IPS-18a (cell line): Measurements from ENCODE around the gene RALGPS2.
"Not testable (repeated sequence)": the region's sequence is repeated elsewhere in the genome, so short reads cannot be mapped to it uniquely, and the experiment has no call there.

Experiments used
- H3K27ac ChIP-seq: one replicate; pipeline ENCODE4 v1.5.1; 2013; ENCODE audit warnings: low read length
- H3K27me3 ChIP-seq: one replicate; pipeline ENCODE4 v1.6.1; 2013; ENCODE audit warnings: mild to moderate bottlenecking, low read length; ENCODE audit not compliant: control insufficient read depth, insufficient read depth
- H3K36me3 ChIP-seq: one replicate; pipeline ENCODE4 v1.6.1; 2013; ENCODE audit warnings: low read depth, low read length; ENCODE audit not compliant: control insufficient read depth
- H3K4me1 ChIP-seq: one replicate; pipeline ENCODE4 v1.6.1; 2013; ENCODE audit warnings: low read depth, low read length; ENCODE audit not compliant: control insufficient read depth
- H3K4me3 ChIP-seq: one replicate; pipeline ENCODE4 v1.5.1; 2013; ENCODE audit warnings: low read length
- H3K9ac ChIP-seq: one replicate; pipeline ENCODE4 v1.6.1; 2013; ENCODE audit warnings: mild to moderate bottlenecking, low read length, moderate library complexity
- H3K9me3 ChIP-seq: one replicate; pipeline ENCODE4 v1.6.1; 2013; ENCODE audit warnings: low read depth, low read length; ENCODE audit not compliant: control insufficient read depth

RALGPS2 gene

GRCh38 chr1:178746345-178746744, 21.3 kb downstream of the RALGPS2 start:
- Histone ChIP-seq H3K36me3 (peaks cover 7% of the 10 kb centered on the region), H3K4me1 (no peaks in the 10 kb centered on the region), H3K27ac (no peak overlapping the region), H3K9me3 (no peaks in the 10 kb centered on the region), H3K9ac (no peak overlapping the region), H3K27me3 (no peaks in the 10 kb centered on the region), H3K4me3 (no peak overlapping the region)

DNA sequence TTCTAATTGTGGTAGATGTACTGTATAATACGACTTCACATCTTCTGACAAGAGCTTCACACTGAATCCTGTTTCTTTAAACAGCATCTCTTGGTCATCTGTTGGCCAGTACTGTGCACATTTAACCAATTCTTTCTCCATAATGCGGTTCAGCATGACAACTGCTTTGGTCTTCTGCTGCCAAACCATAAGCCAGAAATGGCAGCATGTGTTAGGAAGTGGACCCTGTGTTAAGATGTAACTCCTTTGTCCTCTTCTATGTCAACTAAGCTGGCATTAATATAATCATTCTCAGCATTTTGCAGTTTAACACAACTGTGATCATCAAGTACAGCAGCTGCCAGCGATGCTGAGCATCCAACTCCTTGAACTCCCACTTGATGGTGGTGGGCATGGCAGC, 22.3 kb downstream of the RALGPS2 start:
- H3K36me3 ChIP-seq, H3K27me3 ChIP-seq, H3K27ac ChIP-seq, H3K9ac ChIP-seq, H3K4me1 ChIP-seq, H3K9me3 ChIP-seq, H3K4me3 ChIP-seq: not testable (repeated sequence)

- no peaks in the 10 kb centered on the region for H3K4me1 ChIP-seq
- H3K9me3 ChIP-seq = no peaks in the 10 kb centered on the region
- H3K27me3 ChIP-seq = no peaks in the 10 kb centered on the region
- no peak overlapping the region for H3K27ac ChIP-seq
- H3K36me3 ChIP-seq = no peaks in the 10 kb centered on the region
- no peak overlapping the region for H3K4me3 ChIP-seq
- H3K9ac ChIP-seq = no peak overlapping the region
Measured at GRCh38 chr1:178749581-178750166, 24.6 kb downstream of the RALGPS2 start.

DNA sequence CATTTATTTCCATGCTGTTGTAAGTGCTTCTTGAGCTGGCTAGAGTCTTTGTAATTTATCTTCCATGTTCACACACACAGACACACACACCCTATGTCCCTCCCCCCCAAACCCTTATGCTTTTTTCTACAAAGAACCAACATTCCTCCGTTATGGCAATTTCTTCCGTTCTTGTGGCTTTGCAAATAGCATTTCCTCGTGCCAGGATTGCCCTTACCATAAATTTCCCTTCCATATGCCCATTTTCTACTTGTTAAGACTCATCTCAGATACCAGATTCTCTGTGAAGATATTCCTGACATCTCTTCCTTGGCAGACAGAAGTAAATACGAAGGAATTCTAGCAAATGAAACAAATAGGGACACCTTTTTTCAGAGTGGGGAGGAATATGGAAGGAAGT, 26.0 kb downstream of the RALGPS2 start:
- H3K36me3 ChIP-seq = no peaks in the 10 kb centered on the region
- H3K27me3 ChIP-seq = no peaks in the 10 kb centered on the region
- H3K9me3 ChIP-seq = no peaks in the 10 kb centered on the region
- H3K4me3 ChIP-seq = no peak overlapping the region
- H3K9ac ChIP-seq = no peak overlapping the region
- no peak overlapping the region for H3K27ac ChIP-seq
- H3K4me1 ChIP-seq = no peaks in the 10 kb centered on the region

GRCh38 chr1:178752891-178753290, 27.8 kb downstream of the RALGPS2 start:
- Histone ChIP-seq H3K27me3 (no peaks in the 10 kb centered on the region), H3K9me3 (no peaks in the 10 kb centered on the region), H3K27ac (no peak overlapping the region), H3K36me3 (no peaks in the 10 kb centered on the region), H3K4me1 (no peaks in the 10 kb centered on the region), H3K9ac (no peak overlapping the region), H3K4me3 (no peak overlapping the region)

GRCh38 chr1:178754655-178755256, 29.7 kb downstream of the RALGPS2 start:
- not testable (repeated sequence) for H3K36me3 ChIP-seq, H3K4me3 ChIP-seq, H3K27me3 ChIP-seq, H3K4me1 ChIP-seq, H3K9me3 ChIP-seq, H3K27ac ChIP-seq, H3K9ac ChIP-seq

DNA sequence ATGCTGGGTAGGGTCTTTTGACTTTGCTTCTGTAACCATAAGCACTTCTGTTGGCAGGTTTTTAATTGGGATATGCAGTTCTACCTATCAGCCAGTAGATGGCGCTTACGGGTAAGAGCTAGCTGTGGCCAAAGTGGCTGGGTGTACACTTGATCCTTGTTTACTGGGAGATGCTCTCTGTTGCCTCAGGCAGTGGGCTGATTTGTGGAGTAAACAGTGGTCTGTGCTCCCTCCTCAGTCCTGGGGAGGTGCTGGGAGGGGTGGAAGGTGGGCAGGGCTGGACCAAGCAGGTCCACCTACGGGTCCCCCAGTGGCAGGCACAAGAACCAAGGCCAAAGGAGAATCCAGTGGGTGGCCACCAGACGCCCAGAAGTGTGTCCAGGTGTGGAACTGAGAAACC, 43.4 kb downstream of the RALGPS2 start:
- Histone ChIP-seq H3K36me3 (no peaks in the 10 kb centered on the region), H3K9ac (no peak overlapping the region), H3K9me3 (peaks cover 11% of the 10 kb centered on the region), H3K27ac (no peak overlapping the region), H3K27me3 (no peaks in the 10 kb centered on the region), H3K4me3 (no peak overlapping the region), H3K4me1 (no peaks in the 10 kb centered on the region)

DNA sequence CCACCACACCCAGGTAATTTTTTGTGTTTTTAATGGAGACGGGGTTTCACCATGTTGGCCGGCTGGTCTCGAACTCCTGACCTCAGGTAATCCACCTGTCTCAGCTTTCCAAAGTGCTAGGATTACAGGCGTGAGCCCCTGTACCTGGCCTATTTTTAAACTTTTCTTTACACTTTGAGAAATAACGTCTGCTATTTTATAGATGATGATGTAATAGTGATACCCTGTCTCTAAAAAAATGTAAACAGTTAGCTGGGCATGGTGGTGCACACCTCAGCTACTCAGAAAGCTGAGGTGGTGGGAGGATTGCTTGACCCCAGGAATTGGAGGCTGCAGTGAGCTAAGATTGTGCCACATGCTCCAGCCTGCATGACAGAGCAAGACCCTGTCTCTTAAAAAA, 47.9 kb downstream of the RALGPS2 start:
- Histone ChIP-seq H3K27ac (no peak overlapping the region), H3K36me3 (peaks cover 4% of the 10 kb centered on the region), H3K4me3 (no peak overlapping the region), H3K4me1 (no peaks in the 10 kb centered on the region), H3K9ac (no peak overlapping the region), H3K9me3 (peaks cover 3% of the 10 kb centered on the region), H3K27me3 (no peaks in the 10 kb centered on the region)

GRCh38 chr1:178774263-178774662, 49.2 kb downstream of the RALGPS2 start:
- Histone ChIP-seq H3K4me1 (no peaks in the 10 kb centered on the region), H3K9me3 (peaks cover 1% of the 10 kb centered on the region), H3K27ac (no peak overlapping the region), H3K36me3 (peaks cover 4% of the 10 kb centered on the region), H3K4me3 (no peak overlapping the region), H3K27me3 (no peaks in the 10 kb centered on the region), H3K9ac (no peak overlapping the region)

DNA sequence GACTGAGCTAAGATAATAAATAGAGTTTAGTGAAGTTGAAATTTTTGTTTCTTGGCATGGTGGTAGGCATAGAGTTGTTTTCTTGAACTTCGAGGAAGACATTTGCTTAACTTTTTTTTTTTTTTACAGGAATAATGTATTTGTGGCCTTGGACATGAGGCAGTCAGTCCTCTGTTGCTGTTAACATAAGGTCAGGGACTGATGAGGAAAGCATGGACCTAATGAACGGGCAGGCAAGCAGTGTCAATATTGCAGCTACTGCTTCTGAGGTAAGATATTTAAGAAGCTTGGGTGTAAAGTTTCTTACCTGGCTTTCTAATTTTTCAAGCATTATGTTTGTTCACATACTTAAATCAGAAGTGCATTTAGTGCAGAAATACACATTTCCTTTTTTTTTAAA, 51.5 kb downstream of the RALGPS2 start:
- no peaks in the 10 kb centered on the region for H3K9me3 ChIP-seq
- peaks cover 7% of the 10 kb centered on the region for H3K36me3 ChIP-seq
- H3K4me3 ChIP-seq = no peak overlapping the region
- no peaks in the 10 kb centered on the region for H3K4me1 ChIP-seq
- no peak overlapping the region for H3K9ac ChIP-seq
- no peak overlapping the region for H3K27ac ChIP-seq
- H3K27me3 ChIP-seq = no peaks in the 10 kb centered on the region

DNA sequence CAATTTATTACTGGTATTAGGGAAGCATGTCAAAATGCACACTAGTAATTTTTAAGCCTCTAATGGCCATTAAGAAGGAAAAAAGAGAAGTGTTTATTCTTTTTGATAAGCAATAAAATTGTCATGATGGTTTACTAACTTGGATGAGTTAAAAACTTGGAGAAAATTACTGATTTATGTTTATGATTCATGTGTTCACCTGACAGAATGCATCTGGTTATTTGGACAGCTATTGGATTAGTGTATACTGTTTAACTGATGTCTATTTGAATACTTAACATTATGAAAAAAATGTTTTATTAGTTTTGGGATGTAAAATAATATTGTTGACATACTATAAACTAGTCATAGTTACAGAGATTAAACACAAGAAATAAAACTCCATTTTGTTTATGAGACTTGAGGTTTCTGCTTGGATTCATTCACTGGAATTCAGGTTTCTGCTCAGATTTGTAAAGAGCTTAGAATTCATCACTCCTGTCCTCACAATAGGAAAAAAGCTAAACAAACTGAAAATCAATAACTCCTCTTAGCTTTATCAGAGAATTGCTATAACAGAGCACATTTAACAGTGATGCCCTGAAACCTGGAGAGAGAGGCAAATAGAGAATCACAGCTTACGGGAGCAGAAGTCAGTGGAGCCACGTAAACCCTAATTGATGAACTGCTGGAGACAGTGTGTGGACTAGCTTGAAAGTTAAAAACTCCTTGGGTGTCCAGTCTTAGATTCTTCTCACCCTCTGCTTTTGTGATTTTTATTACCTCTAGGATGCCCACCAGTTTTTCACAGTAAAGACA, 56.7 kb downstream of the RALGPS2 start:
- H3K4me1 ChIP-seq = no peaks in the 10 kb centered on the region
- no peaks in the 10 kb centered on the region for H3K9me3 ChIP-seq
- H3K9ac ChIP-seq = no peak overlapping the region
- no peaks in the 10 kb centered on the region for H3K27me3 ChIP-seq
- no peak overlapping the region for H3K27ac ChIP-seq
- H3K4me3 ChIP-seq = no peak overlapping the region
- peaks cover 10% of the 10 kb centered on the region for H3K36me3 ChIP-seq

DNA sequence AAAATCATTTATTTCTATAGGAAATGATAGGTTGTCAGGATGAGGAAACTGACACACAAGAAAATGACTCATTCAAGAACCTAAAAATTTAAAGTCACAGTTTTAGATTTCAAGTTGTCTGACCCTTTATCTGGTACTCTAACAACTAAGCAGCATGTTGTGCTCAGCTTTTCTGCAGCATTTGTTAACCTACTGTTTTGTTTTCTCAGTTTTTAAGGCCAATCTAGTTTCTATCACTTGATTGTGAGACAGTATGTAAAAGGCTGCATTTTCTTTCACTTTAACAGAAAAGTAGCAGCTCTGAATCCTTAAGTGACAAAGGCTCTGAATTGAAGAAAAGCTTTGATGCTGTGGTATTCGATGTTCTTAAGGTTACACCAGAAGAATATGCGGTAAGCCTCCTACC, 59.1 kb downstream of the RALGPS2 start:
- no peaks in the 10 kb centered on the region for H3K9me3 ChIP-seq
- H3K4me3 ChIP-seq = no peak overlapping the region
- no peak overlapping the region for H3K9ac ChIP-seq
- no peaks in the 10 kb centered on the region for H3K4me1 ChIP-seq
- no peaks in the 10 kb centered on the region for H3K27me3 ChIP-seq
- no peak overlapping the region for H3K27ac ChIP-seq
- H3K36me3 ChIP-seq = peaks cover 10% of the 10 kb centered on the region
